ENCODE results near the gene CPNE7. TPM values are rescaled to one million over a fixed set of nuclear protein-coding genes. Genes with fewer than 3 reads are reported as not detected.
A peak's percentile ranks its signal among the peaks of the same experiment; 100 is the strongest.

The CPNE7 gene
- total and polyA plus RNA-seq, 10 of the 15 experiments (the other 5 are each of a cell fraction or from before 2014, with no cell fraction given), result 0.29 to 46.9 (median 17.5) TPM

GRCh38 chr16:89560378-89561141, 15.0 kb upstream of the CPNE7 start, which contains the start of gene RPL13 (continued):
- TF ChIP-seq, protein P1, sequence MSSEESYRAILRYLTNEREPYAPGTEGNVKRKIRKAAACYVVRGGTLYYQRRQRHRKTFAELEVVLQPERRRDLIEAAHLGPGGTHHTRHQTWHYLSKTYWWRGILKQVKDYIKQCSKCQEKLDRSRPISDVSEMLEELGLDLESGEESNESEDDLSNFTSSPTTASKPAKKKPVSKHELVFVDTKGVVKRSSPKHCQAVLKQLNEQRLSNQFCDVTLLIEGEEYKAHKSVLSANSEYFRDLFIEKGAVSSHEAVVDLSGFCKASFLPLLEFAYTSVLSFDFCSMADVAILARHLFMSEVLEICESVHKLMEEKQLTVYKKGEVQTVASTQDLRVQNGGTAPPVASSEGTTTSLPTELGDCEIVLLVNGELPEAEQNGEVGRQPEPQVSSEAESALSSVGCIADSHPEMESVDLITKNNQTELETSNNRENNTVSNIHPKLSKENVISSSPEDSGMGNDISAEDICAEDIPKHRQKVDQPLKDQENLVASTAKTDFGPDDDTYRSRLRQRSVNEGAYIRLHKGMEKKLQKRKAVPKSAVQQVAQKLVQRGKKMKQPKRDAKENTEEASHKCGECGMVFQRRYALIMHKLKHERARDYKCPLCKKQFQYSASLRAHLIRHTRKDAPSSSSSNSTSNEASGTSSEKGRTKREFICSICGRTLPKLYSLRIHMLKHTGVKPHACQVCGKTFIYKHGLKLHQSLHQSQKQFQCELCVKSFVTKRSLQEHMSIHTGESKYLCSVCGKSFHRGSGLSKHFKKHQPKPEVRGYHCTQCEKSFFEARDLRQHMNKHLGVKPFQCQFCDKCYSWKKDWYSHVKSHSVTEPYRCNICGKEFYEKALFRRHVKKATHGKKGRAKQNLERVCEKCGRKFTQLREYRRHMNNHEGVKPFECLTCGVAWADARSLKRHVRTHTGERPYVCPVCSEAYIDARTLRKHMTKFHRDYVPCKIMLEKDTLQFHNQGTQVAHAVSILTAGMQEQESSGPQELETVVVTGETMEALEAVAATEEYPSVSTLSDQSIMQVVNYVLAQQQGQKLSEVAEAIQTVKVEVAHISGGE (CRISPR knock-in tag; IDR thresholded peaks at IDR 0.05), result no peak
- TF ChIP-seq SREBF1 (IDR thresholded peaks at IDR 0.05; ENCODE audit: low read length), result no peak
- no peak for TF ChIP-seq ATF3 (IDR thresholded peaks at IDR 0.05; ENCODE audit: borderline replicate concordance, extremely low read depth, low read depth, low read length)
- TF ChIP-seq POLR2AphosphoS2 (IDR thresholded peaks at IDR 0.05; ENCODE audit: low read depth, low read length), result peak; percentile 99; the same call in 1 of the 2 replicates
- TF ChIP-seq ZBTB33 (IDR thresholded peaks at IDR 0.05), result no peak
- TF ChIP-seq PML (IDR thresholded peaks at IDR 0.05; ENCODE audit: low read length), result peak; percentile 99
- peak; percentile 34; the same call in 1 of the 2 replicates for TF ChIP-seq NR2C1 (IDR thresholded peaks at IDR 0.05)
- TF ChIP-seq MEF2B (IDR thresholded peaks at IDR 0.05; ENCODE audit: partially characterized antibody, poor library complexity, severe bottlenecking), result no peak
- TF ChIP-seq, protein P2, sequence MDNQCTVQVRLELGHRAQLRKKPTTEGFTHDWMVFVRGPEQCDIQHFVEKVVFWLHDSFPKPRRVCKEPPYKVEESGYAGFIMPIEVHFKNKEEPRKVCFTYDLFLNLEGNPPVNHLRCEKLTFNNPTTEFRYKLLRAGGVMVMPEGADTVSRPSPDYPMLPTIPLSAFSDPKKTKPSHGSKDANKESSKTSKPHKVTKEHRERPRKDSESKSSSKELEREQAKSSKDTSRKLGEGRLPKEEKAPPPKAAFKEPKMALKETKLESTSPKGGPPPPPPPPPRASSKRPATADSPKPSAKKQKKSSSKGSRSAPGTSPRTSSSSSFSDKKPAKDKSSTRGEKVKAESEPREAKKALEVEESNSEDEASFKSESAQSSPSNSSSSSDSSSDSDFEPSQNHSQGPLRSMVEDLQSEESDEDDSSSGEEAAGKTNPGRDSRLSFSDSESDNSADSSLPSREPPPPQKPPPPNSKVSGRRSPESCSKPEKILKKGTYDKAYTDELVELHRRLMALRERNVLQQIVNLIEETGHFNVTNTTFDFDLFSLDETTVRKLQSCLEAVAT (IDR thresholded peaks at IDR 0.05), result no peak; the same call in 1 of the 2 replicates
- peak; percentile 52 for TF ChIP-seq USF1 (IDR thresholded peaks at IDR 0.05; ENCODE audit: borderline replicate concordance, extremely low read length, insufficient read depth, low read depth, low read length)
- TF ChIP-seq TAF1 (IDR thresholded peaks at IDR 0.05; ENCODE audit: borderline replicate concordance, low read depth, low read length), result peak; percentile 100
- TF ChIP-seq SMAD5 (IDR thresholded peaks at IDR 0.05; ENCODE audit: low read depth), result peak; percentile 98
- no peak for TF ChIP-seq RAD51 (IDR thresholded peaks at IDR 0.05)
- no peak for TF ChIP-seq NFIC (IDR thresholded peaks at IDR 0.05; ENCODE audit: low read depth, low read length)
- TF ChIP-seq ZBTB40 (IDR thresholded peaks at IDR 0.05; ENCODE audit: borderline replicate concordance), result peak; percentile 77
- TF ChIP-seq POU2F2 (IDR thresholded peaks at IDR 0.05; ENCODE audit: borderline replicate concordance, low read depth, low read length), result peak; percentile 95

All from GM12878 (cell line).